Measurements from ENCODE around the gene DLD. TPM values are rescaled to one million over a fixed set of nuclear protein-coding genes. Genes with fewer than 3 reads are reported as not detected.

Gene DLD
- total RNA-seq, 1 donor = 63.9 TPM

GRCh38 chr7:107860279-107860961, 30.6 kb upstream of the DLD start:
- no peak for TF ChIP-seq CTCF (IDR thresholded peaks at IDR 0.05; ENCODE audit: insufficient read depth, low read depth, low read length)
- H3K4me3 ChIP-seq (ENCODE audit: low read depth, low read length) = no peak overlapping the region
- DNase-seq (ENCODE audit: low read depth) = no peak

GRCh38 chr7:107860981-107861652, 29.9 kb upstream of the DLD start:
- H3K4me3 ChIP-seq (ENCODE audit: low read depth, low read length) = no peak overlapping the region
- no peak for DNase-seq (ENCODE audit: low read depth)
- no peak for TF ChIP-seq CTCF (IDR thresholded peaks at IDR 0.05; ENCODE audit: insufficient read depth, low read depth, low read length)

GRCh38 chr7:107865956-107866775, 24.8 kb upstream of the DLD start:
- no peak for TF ChIP-seq CTCF (IDR thresholded peaks at IDR 0.05; ENCODE audit: insufficient read depth, low read depth, low read length)
- H3K4me3 ChIP-seq (ENCODE audit: low read depth, low read length) = no peak overlapping the region
- DNase-seq (ENCODE audit: low read depth) = no peak

- no peak overlapping the region for H3K4me3 ChIP-seq (ENCODE audit: low read depth, low read length)
- DNase-seq (ENCODE audit: low read depth) = no peak
- no peak for TF ChIP-seq CTCF (IDR thresholded peaks at IDR 0.05; ENCODE audit: insufficient read depth, low read depth, low read length)
Measured at GRCh38 chr7:107867858-107868466, 23.0 kb upstream of the DLD start.

GRCh38 chr7:107870427-107871000, 20.5 kb upstream of the DLD start:
- DNase-seq (ENCODE audit: low read depth) = no peak
- H3K4me3 ChIP-seq (ENCODE audit: low read depth, low read length) = no peak overlapping the region
- TF ChIP-seq CTCF (IDR thresholded peaks at IDR 0.05; ENCODE audit: insufficient read depth, low read depth, low read length) = no peak

GRCh38 chr7:107874111-107874510, 16.9 kb upstream of the DLD start:
- no peak for TF ChIP-seq CTCF (IDR thresholded peaks at IDR 0.05; ENCODE audit: insufficient read depth, low read depth, low read length)
- H3K4me3 ChIP-seq (ENCODE audit: low read depth, low read length) = no peak overlapping the region
- DNase-seq (ENCODE audit: low read depth) = no peak
